ENCODE data around the gene PTPRR. TPM values are rescaled to one million over a fixed set of nuclear protein-coding genes. Genes with fewer than 3 reads are reported as not detected.

The PTPRR gene
- total RNA-seq, 4 donors from 2014 or later, result 0.15 TPM; not detected in 3

DNA sequence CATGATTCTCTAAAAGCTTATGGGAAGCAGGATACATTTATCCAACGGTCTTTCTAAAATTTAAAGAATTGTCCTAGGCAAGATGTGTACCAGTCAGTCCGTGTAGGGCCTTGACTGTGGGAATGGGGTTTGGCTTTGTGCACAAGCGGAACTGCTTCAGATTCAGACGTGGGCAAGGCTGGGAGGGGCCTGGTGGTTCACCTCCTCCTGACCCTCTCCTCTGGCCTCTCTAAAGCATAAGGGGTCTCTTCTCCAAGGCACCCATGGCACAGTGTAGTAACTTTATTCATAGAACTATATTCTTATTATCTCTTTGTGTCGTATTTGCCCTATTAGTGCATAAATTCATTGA lies 162.1 kb downstream of the PTPRR start:
- no peak overlapping the region for H3K4me3 ChIP-seq (ENCODE audit: low read depth, poor library complexity, severe bottlenecking)
- WGBS, 2 donors, result 86 to 88% methylated on average over 5 of the region's 5 CpGs
- intact Hi-C loops (cut with DNase I; ENCODE audit: low total_unique reads), result no loop called here
- TF ChIP-seq POLR2A (IDR thresholded peaks at IDR 0.05), result no peak
- no peak for DNase-seq (ENCODE audit: low spot score in 2 of 2)

DNA sequence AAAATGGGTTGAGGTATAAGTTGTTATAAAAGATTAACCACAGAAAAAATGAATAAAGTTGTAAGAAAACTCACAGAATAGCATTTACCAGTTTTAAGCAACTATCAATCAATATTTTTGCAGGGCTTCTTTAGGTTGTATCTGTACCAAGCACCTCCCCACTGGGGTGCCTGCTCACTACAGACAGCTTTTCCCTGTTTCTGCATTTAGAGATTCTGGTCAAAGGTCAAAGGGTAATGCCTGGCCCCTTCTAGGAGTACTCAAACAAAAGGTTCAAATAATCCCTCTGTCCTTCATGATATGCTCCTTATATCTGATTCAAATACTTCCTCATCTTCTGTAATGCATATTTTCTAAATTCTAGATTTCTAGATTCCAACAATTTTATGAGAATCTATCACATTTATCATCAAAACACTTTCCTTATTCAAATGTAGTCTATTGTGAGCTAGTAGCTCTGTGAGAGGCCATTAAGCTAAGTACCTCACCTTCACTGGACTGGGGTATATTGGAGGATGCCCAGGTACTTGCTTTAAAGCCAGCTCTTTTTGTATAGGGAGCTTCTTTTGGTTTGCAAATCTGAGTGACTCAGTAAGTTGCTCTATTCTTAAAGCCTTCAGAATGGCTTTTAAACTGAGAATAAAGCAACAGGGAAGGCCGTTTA lies 162.6 kb downstream of the PTPRR start:
- WGBS, 2 donors, result 75 to 79% methylated on average over 1 of the region's 1 CpG

DNA sequence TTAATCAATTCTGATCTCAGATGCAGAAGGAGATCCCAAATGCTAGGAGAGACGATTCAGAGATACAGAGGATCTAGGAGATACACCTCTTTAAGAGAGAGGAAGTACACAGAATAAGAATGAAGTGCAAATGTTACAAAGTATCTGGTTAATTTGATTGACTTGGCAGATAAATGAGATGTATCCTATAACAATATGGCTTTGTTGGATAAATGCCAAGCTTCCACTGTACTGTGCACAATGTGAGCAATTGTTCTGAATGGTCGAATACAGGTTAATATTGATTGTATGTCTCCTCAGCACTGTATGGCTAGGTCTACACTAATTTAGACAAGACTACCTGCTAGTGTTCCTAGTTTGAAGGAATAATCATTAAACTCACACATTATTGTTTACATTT lies 163.7 kb downstream of the PTPRR start:
- no peak overlapping the region for H3K4me3 ChIP-seq (ENCODE audit: low read depth, poor library complexity, severe bottlenecking)
- DNase-seq (ENCODE audit: low spot score in 2 of 2), result no peak
- 52 to 56% methylated on average over 2 of the region's 2 CpGs for WGBS, 2 donors
- intact Hi-C loops (cut with DNase I; ENCODE audit: low total_unique reads), result no loop called here
- no peak for TF ChIP-seq POLR2A (IDR thresholded peaks at IDR 0.05)
- TF ChIP-seq, protein P1, sequence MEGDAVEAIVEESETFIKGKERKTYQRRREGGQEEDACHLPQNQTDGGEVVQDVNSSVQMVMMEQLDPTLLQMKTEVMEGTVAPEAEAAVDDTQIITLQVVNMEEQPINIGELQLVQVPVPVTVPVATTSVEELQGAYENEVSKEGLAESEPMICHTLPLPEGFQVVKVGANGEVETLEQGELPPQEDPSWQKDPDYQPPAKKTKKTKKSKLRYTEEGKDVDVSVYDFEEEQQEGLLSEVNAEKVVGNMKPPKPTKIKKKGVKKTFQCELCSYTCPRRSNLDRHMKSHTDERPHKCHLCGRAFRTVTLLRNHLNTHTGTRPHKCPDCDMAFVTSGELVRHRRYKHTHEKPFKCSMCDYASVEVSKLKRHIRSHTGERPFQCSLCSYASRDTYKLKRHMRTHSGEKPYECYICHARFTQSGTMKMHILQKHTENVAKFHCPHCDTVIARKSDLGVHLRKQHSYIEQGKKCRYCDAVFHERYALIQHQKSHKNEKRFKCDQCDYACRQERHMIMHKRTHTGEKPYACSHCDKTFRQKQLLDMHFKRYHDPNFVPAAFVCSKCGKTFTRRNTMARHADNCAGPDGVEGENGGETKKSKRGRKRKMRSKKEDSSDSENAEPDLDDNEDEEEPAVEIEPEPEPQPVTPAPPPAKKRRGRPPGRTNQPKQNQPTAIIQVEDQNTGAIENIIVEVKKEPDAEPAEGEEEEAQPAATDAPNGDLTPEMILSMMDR (IDR thresholded peaks at IDR 0.05), result no peak

More for the DNA sequence above, 162.6 kb downstream of the PTPRR start:
- intact Hi-C loops (cut with DNase I; ENCODE audit: low total_unique reads), result no loop called here
- TF ChIP-seq, protein P1 (IDR thresholded peaks at IDR 0.05), result no peak
- TF ChIP-seq POLR2A (IDR thresholded peaks at IDR 0.05), result no peak
- DNase-seq (ENCODE audit: low spot score in 2 of 2), result no peak
- no peak overlapping the region for H3K4me3 ChIP-seq (ENCODE audit: low read depth, poor library complexity, severe bottlenecking)

DNA sequence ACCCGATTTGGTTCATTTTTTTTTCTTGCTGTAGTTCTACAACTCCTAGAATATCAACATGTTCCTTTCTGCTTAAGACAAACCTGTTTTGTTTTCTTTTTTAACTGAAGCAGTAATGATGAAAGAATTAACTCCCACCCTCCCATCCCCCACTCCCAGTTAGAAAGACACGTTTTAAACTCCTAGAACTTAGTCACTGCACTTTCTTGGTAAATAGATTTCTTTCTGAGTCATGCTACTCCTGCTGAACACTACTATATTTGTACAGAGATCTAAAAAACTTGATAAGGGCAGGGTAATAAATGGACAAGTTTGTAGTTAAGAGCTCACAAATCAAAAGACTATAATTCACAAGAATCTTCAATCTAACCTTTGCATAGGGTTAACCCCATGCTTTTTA lies 164.4 kb downstream of the PTPRR start:
- 28 to 43% methylated on average over 2 of the region's 2 CpGs for WGBS, 2 donors
- no peak for DNase-seq (ENCODE audit: low spot score in 2 of 2)
- no peak overlapping the region for H3K4me3 ChIP-seq (ENCODE audit: low read depth, poor library complexity, severe bottlenecking)
- TF ChIP-seq, protein P1 (IDR thresholded peaks at IDR 0.05), result no peak
- TF ChIP-seq POLR2A (IDR thresholded peaks at IDR 0.05), result no peak
- intact Hi-C loops (cut with DNase I; ENCODE audit: low total_unique reads), result no loop called here

DNA sequence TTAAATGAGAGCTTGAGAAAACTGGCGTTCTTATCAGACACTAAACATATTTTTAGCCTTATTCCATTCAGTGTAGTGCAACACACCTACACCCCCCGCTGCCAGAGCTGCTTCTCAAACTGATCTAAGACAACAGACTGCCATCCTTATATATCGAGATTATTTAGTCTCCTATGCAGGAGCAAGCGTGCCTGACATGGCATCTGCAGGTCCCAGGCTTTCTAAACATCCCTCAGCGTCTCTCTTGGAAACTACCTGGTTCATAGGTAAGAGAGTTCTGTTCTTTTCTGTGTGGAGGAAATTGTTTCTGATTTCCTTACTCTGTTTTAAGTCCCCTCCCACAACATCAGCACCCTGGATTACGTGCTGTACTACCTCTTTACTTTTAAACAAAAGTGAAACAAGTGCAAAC lies 166.2 kb downstream of the PTPRR start:
- intact Hi-C loops (cut with DNase I; ENCODE audit: low total_unique reads), result no loop called here
- no peak for DNase-seq (ENCODE audit: low spot score in 2 of 2)
- TF ChIP-seq, protein P1 (IDR thresholded peaks at IDR 0.05), result no peak
- TF ChIP-seq POLR2A (IDR thresholded peaks at IDR 0.05), result no peak
- WGBS, 2 donors, result 73 to 78% methylated on average over 6 of the region's 6 CpGs
- H3K4me3 ChIP-seq (ENCODE audit: low read depth, poor library complexity, severe bottlenecking), result no peak overlapping the region

DNA sequence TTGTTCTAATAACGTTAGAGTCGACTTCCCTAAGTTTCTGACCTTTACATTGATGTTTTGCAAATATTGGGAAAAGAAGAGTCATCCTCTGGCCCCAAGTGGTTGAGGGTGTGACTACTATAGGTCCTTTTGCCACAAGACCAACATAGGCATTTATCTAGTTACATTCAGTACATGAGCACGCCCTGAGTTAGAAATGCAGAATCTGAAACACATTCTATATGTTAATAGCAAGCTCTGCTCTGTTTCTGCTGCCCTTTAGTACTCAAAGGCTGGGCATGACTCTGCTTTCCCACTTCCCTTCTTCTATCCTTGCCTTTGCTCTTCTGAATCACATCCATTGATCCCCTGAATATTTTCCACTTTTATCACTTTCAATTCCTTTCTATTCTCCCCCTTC lies 168.2 kb downstream of the PTPRR start:
- no peak for DNase-seq (ENCODE audit: low spot score in 2 of 2)
- H3K4me3 ChIP-seq (ENCODE audit: low read depth, poor library complexity, severe bottlenecking), result no peak overlapping the region
- 84 to 88% methylated on average over 3 of the region's 3 CpGs for WGBS, 2 donors
- intact Hi-C loops (cut with DNase I; ENCODE audit: low total_unique reads), result no loop called here
- no peak for TF ChIP-seq POLR2A (IDR thresholded peaks at IDR 0.05)
- TF ChIP-seq, protein P1 (IDR thresholded peaks at IDR 0.05), result no peak
